WI38 (cell line): ENCODE results near the gene FEV.

ENCODE experiments used
- H3K4me3 ChIP-seq: 2 replicates; pipeline ENCODE4 v1.5.1; 2011; ENCODE audit warnings: low read depth, mild to moderate bottlenecking, control low read depth, low read length
- TF ChIP-seq, protein P1 (sequence below): IDR thresholded peaks from 2 replicates; pipeline ENCODE4 v1.5.1; 2012; ENCODE audit warnings: low read depth, mild to moderate bottlenecking, control low read depth, low read length

The FEV gene

GRCh38 chr2:218986148-218986761, 1.3 kb upstream of the FEV start:
- TF ChIP-seq, protein P1, sequence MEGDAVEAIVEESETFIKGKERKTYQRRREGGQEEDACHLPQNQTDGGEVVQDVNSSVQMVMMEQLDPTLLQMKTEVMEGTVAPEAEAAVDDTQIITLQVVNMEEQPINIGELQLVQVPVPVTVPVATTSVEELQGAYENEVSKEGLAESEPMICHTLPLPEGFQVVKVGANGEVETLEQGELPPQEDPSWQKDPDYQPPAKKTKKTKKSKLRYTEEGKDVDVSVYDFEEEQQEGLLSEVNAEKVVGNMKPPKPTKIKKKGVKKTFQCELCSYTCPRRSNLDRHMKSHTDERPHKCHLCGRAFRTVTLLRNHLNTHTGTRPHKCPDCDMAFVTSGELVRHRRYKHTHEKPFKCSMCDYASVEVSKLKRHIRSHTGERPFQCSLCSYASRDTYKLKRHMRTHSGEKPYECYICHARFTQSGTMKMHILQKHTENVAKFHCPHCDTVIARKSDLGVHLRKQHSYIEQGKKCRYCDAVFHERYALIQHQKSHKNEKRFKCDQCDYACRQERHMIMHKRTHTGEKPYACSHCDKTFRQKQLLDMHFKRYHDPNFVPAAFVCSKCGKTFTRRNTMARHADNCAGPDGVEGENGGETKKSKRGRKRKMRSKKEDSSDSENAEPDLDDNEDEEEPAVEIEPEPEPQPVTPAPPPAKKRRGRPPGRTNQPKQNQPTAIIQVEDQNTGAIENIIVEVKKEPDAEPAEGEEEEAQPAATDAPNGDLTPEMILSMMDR, result no peak
- no peak overlapping the region for H3K4me3 ChIP-seq

- H3K4me3 ChIP-seq, result no peak overlapping the region
Observed at GRCh38 chr2:218985325-218986091, 524 bp upstream of the FEV start.

GRCh38 chr2:218984239-218985020, 554 bp downstream of the FEV start:
- TF ChIP-seq, protein P1, result no peak
- no peak overlapping the region for H3K4me3 ChIP-seq

More at GRCh38 chr2:218985325-218986091, 524 bp upstream of the FEV start:
- TF ChIP-seq, protein P1, result no peak

GRCh38 chr2:218983934-218984238, 1.1 kb downstream of the FEV start:
- no peak overlapping the region for H3K4me3 ChIP-seq
- TF ChIP-seq, protein P1, result no peak

- TF ChIP-seq, protein P1, result no peak
- H3K4me3 ChIP-seq, result no peak overlapping the region
Observed at GRCh38 chr2:218983263-218983933, 1.6 kb downstream of the FEV start.

- TF ChIP-seq, protein P1, result no peak
- no peak overlapping the region for H3K4me3 ChIP-seq
Observed at GRCh38 chr2:218982586-218983262, 2.3 kb downstream of the FEV start.
